GM19193 (cell line): ENCODE measurements around the gene SAV1.

ENCODE experiments used
- POLR2A ChIP-seq: IDR thresholded peaks from 4 replicates; pipeline ENCODE4 v1.6.1; 2011; ENCODE audit not compliant: insufficient read depth, insufficient read length; ENCODE audit errors: extremely low read depth

Gene SAV1

GRCh38 chr14:50620341-50620740, 47.8 kb downstream of the SAV1 start:
- no peak for TF ChIP-seq POLR2A

GRCh38 chr14:50619569-50620141, 48.5 kb downstream of the SAV1 start:
- no peak for TF ChIP-seq POLR2A

GRCh38 chr14:50616275-50616674, 51.8 kb downstream of the SAV1 start:
- no peak for TF ChIP-seq POLR2A

- no peak for TF ChIP-seq POLR2A
Observed at GRCh38 chr14:50615552-50615951, 52.6 kb downstream of the SAV1 start.

GRCh38 chr14:50615056-50615455, 53.0 kb downstream of the SAV1 start:
- no peak for TF ChIP-seq POLR2A

GRCh38 chr14:50612806-50613205, 55.3 kb downstream of the SAV1 start:
- TF ChIP-seq POLR2A, result no peak

- TF ChIP-seq POLR2A, result no peak
Observed at GRCh38 chr14:50610465-50610864, 57.6 kb downstream of the SAV1 start.

GRCh38 chr14:50608302-50608851, 59.7 kb downstream of the SAV1 start:
- no peak for TF ChIP-seq POLR2A

- TF ChIP-seq POLR2A, result no peak
Observed at GRCh38 chr14:50607761-50608160, 60.3 kb downstream of the SAV1 start.

- TF ChIP-seq POLR2A, result no peak
Observed at GRCh38 chr14:50607181-50607580, 60.9 kb downstream of the SAV1 start.

GRCh38 chr14:50606468-50606867, 61.6 kb downstream of the SAV1 start:
- TF ChIP-seq POLR2A, result no peak

GRCh38 chr14:50605766-50606165, 62.3 kb downstream of the SAV1 start:
- no peak for TF ChIP-seq POLR2A

- no peak for TF ChIP-seq POLR2A
Observed at GRCh38 chr14:50603565-50603964, 64.5 kb downstream of the SAV1 start.

GRCh38 chr14:50602035-50602434, 66.1 kb downstream of the SAV1 start:
- TF ChIP-seq POLR2A, result no peak

- no peak for TF ChIP-seq POLR2A
Observed at GRCh38 chr14:50601394-50601793, 66.7 kb downstream of the SAV1 start.

- TF ChIP-seq POLR2A, result no peak
Observed at GRCh38 chr14:50600849-50601248, 67.3 kb downstream of the SAV1 start.
